Measurements from ENCODE around the gene GPR107.
A peak's percentile ranks its signal among the peaks of the same experiment; 100 is the strongest.

GPR107 gene

GRCh38 chr9:130124085-130124860, 70.6 kb downstream of the GPR107 start:
- H3K4me3 ChIP-seq (ENCODE audit: low read length): no peak overlapping the region
- no peak for DNase-seq (ENCODE audit: low read depth)
- TF ChIP-seq CTCF (conservative IDR thresholded peaks at IDR 0.05; ENCODE audit: low read length): no peak

GRCh38 chr9:130126721-130127433, 73.2 kb downstream of the GPR107 start:
- DNase-seq (ENCODE audit: low read depth): no peak
- TF ChIP-seq CTCF (conservative IDR thresholded peaks at IDR 0.05; ENCODE audit: low read length): no peak
- H3K4me3 ChIP-seq (ENCODE audit: low read length): no peak overlapping the region

- no peak for TF ChIP-seq CTCF (conservative IDR thresholded peaks at IDR 0.05; ENCODE audit: low read length)
- H3K4me3 ChIP-seq (ENCODE audit: low read length): no peak overlapping the region
- DNase-seq (ENCODE audit: low read depth): no peak
These were observed 74.5 kb downstream of the GPR107 start for GRCh38 chr9:130128251-130128650.

GRCh38 chr9:130128733-130129431, 75.2 kb downstream of the GPR107 start:
- TF ChIP-seq CTCF (conservative IDR thresholded peaks at IDR 0.05; ENCODE audit: low read length): no peak
- peak; percentile 52 for DNase-seq (ENCODE audit: low read depth)
- H3K4me3 ChIP-seq (ENCODE audit: low read length): no peak overlapping the region

- DNase-seq (ENCODE audit: low read depth): no peak
- TF ChIP-seq CTCF (conservative IDR thresholded peaks at IDR 0.05; ENCODE audit: low read length): no peak
- no peak overlapping the region for H3K4me3 ChIP-seq (ENCODE audit: low read length)
These were observed 75.8 kb downstream of the GPR107 start for GRCh38 chr9:130129432-130130061.

GRCh38 chr9:130132746-130133145, 79.0 kb downstream of the GPR107 start:
- no peak for TF ChIP-seq CTCF (conservative IDR thresholded peaks at IDR 0.05; ENCODE audit: low read length)

More at GRCh38 chr9:130132746-130133145, 79.0 kb downstream of the GPR107 start:
- no peak overlapping the region for H3K4me3 ChIP-seq (ENCODE audit: low read length)
- DNase-seq (ENCODE audit: low read depth): no peak
